ENCODE measurements around the gene MYO5C.

- no peak for TF ChIP-seq CTCF (optimal IDR thresholded peaks at IDR 0.05 in 1 of 3, IDR thresholded peaks at IDR 0.05 in 1 of 3, conservative IDR thresholded peaks at IDR 0.05 in 1 of 3; ENCODE audit: extremely low read depth in 1 of 3, insufficient read depth in 2 of 3, low read length in 3 of 3)
- no peak for TF ChIP-seq EZH2 (IDR thresholded peaks at IDR 0.05; ENCODE audit: low read length)
Measured at GRCh38 chr15:52291204-52291603, 4.4 kb downstream of the MYO5C start.

All from keratinocyte (primary cell).